Lower leg skin (tissue), 3 donors: ENCODE data around the gene FAM229B.

Experiments used
- POLR2A ChIP-seq, 2 donors: fragments of 450-650 bp; IDR thresholded peaks; one replicate each; pipeline ENCODE4 v1.6.1; 2016 to 2017; ENCODE audit warnings: antibody characterized with exemption in 2 of 2, mild to moderate bottlenecking in 1 of 2, moderate library complexity in 1 of 2
- TF ChIP-seq, protein P1 (sequence below), 3 donors: fragments of 450-650 bp; IDR thresholded peaks; one replicate each; pipeline ENCODE4 v1.5.1; 2016; ENCODE audit warnings: antibody characterized with exemption in 3 of 3, mild to moderate bottlenecking in 3 of 3, moderate library complexity in 2 of 3

DNA sequence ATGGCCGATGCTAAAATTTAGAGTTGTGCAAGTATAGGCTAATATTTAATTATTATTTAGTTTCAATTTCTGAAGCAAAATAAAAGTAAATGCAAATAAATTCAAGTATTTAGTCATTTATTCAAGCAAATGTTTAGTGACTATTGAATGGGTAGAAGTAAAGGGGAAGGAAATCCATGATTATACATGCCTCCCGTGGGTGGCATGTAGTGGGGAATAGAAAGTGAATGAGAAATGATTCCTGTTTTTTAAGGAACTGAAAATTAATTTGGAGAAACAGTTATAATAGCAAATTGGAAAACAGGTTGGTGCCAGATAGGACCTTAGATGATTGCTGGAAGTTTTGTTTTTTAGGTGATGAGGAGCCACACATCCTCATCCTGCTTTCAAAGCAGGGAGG is 35.4 kb downstream of the FAM229B start:
- TF ChIP-seq, protein P1, sequence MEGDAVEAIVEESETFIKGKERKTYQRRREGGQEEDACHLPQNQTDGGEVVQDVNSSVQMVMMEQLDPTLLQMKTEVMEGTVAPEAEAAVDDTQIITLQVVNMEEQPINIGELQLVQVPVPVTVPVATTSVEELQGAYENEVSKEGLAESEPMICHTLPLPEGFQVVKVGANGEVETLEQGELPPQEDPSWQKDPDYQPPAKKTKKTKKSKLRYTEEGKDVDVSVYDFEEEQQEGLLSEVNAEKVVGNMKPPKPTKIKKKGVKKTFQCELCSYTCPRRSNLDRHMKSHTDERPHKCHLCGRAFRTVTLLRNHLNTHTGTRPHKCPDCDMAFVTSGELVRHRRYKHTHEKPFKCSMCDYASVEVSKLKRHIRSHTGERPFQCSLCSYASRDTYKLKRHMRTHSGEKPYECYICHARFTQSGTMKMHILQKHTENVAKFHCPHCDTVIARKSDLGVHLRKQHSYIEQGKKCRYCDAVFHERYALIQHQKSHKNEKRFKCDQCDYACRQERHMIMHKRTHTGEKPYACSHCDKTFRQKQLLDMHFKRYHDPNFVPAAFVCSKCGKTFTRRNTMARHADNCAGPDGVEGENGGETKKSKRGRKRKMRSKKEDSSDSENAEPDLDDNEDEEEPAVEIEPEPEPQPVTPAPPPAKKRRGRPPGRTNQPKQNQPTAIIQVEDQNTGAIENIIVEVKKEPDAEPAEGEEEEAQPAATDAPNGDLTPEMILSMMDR (IDR thresholded peaks at IDR 0.05) = no peak
- no peak for TF ChIP-seq POLR2A (IDR thresholded peaks at IDR 0.05)
